GM12875 (cell line): Measurements from ENCODE around the gene ACAP3.

Source experiments
- H3K4me3 ChIP-seq: one replicate; pipeline ENCODE4 v1.5.1; 2011; ENCODE audit warnings: low read depth, low read length, control low read depth
- CTCF ChIP-seq: IDR thresholded peaks from 2 replicates; pipeline ENCODE4 v1.5.1; 2011; ENCODE audit warnings: low read depth, mild to moderate bottlenecking, control low read depth, inconsistent platforms, low read length, moderate library complexity, borderline replicate concordance; ENCODE audit not compliant: insufficient read depth

ACAP3 gene

GRCh38 chr1:1244192-1244811 is 63.4 kb downstream of the ACAP3 start:
- TF ChIP-seq CTCF, result no peak

GRCh38 chr1:1243807-1244191 is 63.9 kb downstream of the ACAP3 start:
- TF ChIP-seq CTCF, result no peak
- no peak overlapping the region for H3K4me3 ChIP-seq

More at GRCh38 chr1:1244192-1244811, 63.4 kb downstream of the ACAP3 start:
- H3K4me3 ChIP-seq, result no peak overlapping the region

GRCh38 chr1:1243266-1243660 is 64.5 kb downstream of the ACAP3 start:
- no peak for TF ChIP-seq CTCF
- H3K4me3 ChIP-seq, result no peak overlapping the region

GRCh38 chr1:1242461-1243265 is 65.1 kb downstream of the ACAP3 start:
- no peak overlapping the region for H3K4me3 ChIP-seq
- no peak for TF ChIP-seq CTCF
